Muscle layer of duodenum (tissue), 2 donors: Measurements from ENCODE around the gene EDN2.

Experiments used
- H3K27ac ChIP-seq: one replicate; pipeline ENCODE4 v1.7.0; 2013; ENCODE audit warnings: mild to moderate bottlenecking, low read length
- H3K27me3 ChIP-seq: one replicate; pipeline ENCODE4 v1.7.0; 2013; ENCODE audit warnings: low read depth, mild to moderate bottlenecking, control low read depth, low read length
- H3K36me3 ChIP-seq, 2 donors: one replicate each; pipeline ENCODE4 v1.7.0; 2013; ENCODE audit warnings: low read length in 2 of 2, control low read depth in 1 of 2, mild to moderate bottlenecking in 1 of 2; ENCODE audit not compliant: insufficient read depth in 2 of 2, control insufficient read depth in 1 of 2
- H3K4me1 ChIP-seq, 2 donors: one replicate each; pipeline ENCODE4 v1.7.0; 2013; ENCODE audit warnings: low read length in 2 of 2, mild to moderate bottlenecking in 2 of 2, control low read depth in 1 of 2, moderate library complexity in 1 of 2; ENCODE audit not compliant: insufficient read depth in 2 of 2, control insufficient read depth in 1 of 2
- H3K4me3 ChIP-seq, 2 donors: one replicate each; pipeline ENCODE4 v1.7.0; 2013; ENCODE audit warnings: low read length in 2 of 2, low read depth in 1 of 2, mild to moderate bottlenecking in 1 of 2
- H3K9me3 ChIP-seq, 2 donors: one replicate each; pipeline ENCODE4 v1.7.0; 2013; ENCODE audit warnings: low read length in 2 of 2, control low read depth in 1 of 2, mild to moderate bottlenecking in 1 of 2; ENCODE audit not compliant: control insufficient read depth in 1 of 2
- donor health status: healthy.

The EDN2 gene

GRCh38 chr1:41439234-41439633 lies 45.2 kb downstream of the EDN2 start:
- Histone ChIP-seq H3K4me1 (no peaks in the 10 kb centered on the region), H3K36me3 (no peaks in the 10 kb centered on the region), H3K4me3 (no peak overlapping the region), H3K27me3 (no peaks in the 10 kb centered on the region), H3K9me3 (peaks cover 4% of the 10 kb centered on the region in 2 donors), H3K27ac (no peak overlapping the region)

GRCh38 chr1:41438711-41439110 lies 45.8 kb downstream of the EDN2 start:
- Histone ChIP-seq H3K4me1 (peaks cover 0 to 2% of the 10 kb centered on the region in 2 donors), H3K9me3 (no peaks in the 10 kb centered on the region), H3K4me3 (no peak overlapping the region), H3K36me3 (no peaks in the 10 kb centered on the region), H3K27ac (no peak overlapping the region), H3K27me3 (no peaks in the 10 kb centered on the region)

- H3K4me1 ChIP-seq, result peaks cover 14 to 15% of the 10 kb centered on the region in 2 donors
- no peaks in the 10 kb centered on the region for H3K9me3 ChIP-seq
- no peaks in the 10 kb centered on the region for H3K27me3 ChIP-seq
- H3K36me3 ChIP-seq, result no peaks in the 10 kb centered on the region
- H3K4me3 ChIP-seq, result no peak overlapping the region
- no peak overlapping the region for H3K27ac ChIP-seq
These were observed 47.5 kb downstream of the EDN2 start for GRCh38 chr1:41437011-41437355.

- no peak overlapping the region for H3K27ac ChIP-seq
- no peak overlapping the region for H3K4me3 ChIP-seq
- H3K36me3 ChIP-seq, result no peaks in the 10 kb centered on the region
- peaks cover 14 to 20% of the 10 kb centered on the region in 2 donors for H3K4me1 ChIP-seq
- H3K9me3 ChIP-seq, result no peaks in the 10 kb centered on the region
- H3K27me3 ChIP-seq, result no peaks in the 10 kb centered on the region
These were observed 48.0 kb downstream of the EDN2 start for GRCh38 chr1:41436281-41437010.

- no peak overlapping the region for H3K4me3 ChIP-seq
- H3K27ac ChIP-seq, result no peak overlapping the region
- peaks cover 14 to 27% of the 10 kb centered on the region in 2 donors for H3K4me1 ChIP-seq
- H3K27me3 ChIP-seq, result no peaks in the 10 kb centered on the region
- no peaks in the 10 kb centered on the region for H3K9me3 ChIP-seq
- no peaks in the 10 kb centered on the region for H3K36me3 ChIP-seq
These were observed 48.8 kb downstream of the EDN2 start for GRCh38 chr1:41435570-41436178.

- H3K36me3 ChIP-seq, result no peaks in the 10 kb centered on the region
- H3K27ac ChIP-seq, result no peak overlapping the region
- H3K27me3 ChIP-seq, result no peaks in the 10 kb centered on the region
- H3K4me1 ChIP-seq, result peaks cover 14 to 31% of the 10 kb centered on the region in 2 donors
- no peaks in the 10 kb centered on the region for H3K9me3 ChIP-seq
- no peak overlapping the region for H3K4me3 ChIP-seq
These were observed 49.6 kb downstream of the EDN2 start for GRCh38 chr1:41434748-41435449.

- no peak overlapping the region for H3K27ac ChIP-seq
- no peaks in the 10 kb centered on the region for H3K36me3 ChIP-seq
- no peaks in the 10 kb centered on the region for H3K9me3 ChIP-seq
- H3K4me1 ChIP-seq, result peaks cover 14 to 31% of the 10 kb centered on the region in 2 donors
- no peak overlapping the region for H3K4me3 ChIP-seq
- no peaks in the 10 kb centered on the region for H3K27me3 ChIP-seq
These were observed 50.2 kb downstream of the EDN2 start for GRCh38 chr1:41434306-41434705.

- Histone ChIP-seq H3K27ac (no peak overlapping the region), H3K36me3 (no peaks in the 10 kb centered on the region), H3K9me3 (no peaks in the 10 kb centered on the region), H3K4me1 (peaks cover 14 to 31% of the 10 kb centered on the region in 2 donors), H3K27me3 (no peaks in the 10 kb centered on the region), H3K4me3 (no peak overlapping the region)
These were observed 51.0 kb downstream of the EDN2 start for GRCh38 chr1:41433501-41433900.

- H3K4me1 ChIP-seq, result peaks cover 14 to 31% of the 10 kb centered on the region in 2 donors
- no peaks in the 10 kb centered on the region for H3K27me3 ChIP-seq
- no peak overlapping the region for H3K4me3 ChIP-seq
- no peaks in the 10 kb centered on the region for H3K9me3 ChIP-seq
- H3K27ac ChIP-seq, result no peak overlapping the region
- no peaks in the 10 kb centered on the region for H3K36me3 ChIP-seq
These were observed 51.8 kb downstream of the EDN2 start for GRCh38 chr1:41432481-41433280.

GRCh38 chr1:41431490-41432350 lies 52.8 kb downstream of the EDN2 start:
- H3K4me3 ChIP-seq, result no peak overlapping the region

More at GRCh38 chr1:41431490-41432350, 52.8 kb downstream of the EDN2 start:
- Histone ChIP-seq H3K9me3 (no peaks in the 10 kb centered on the region), H3K27ac (no peak overlapping the region), H3K36me3 (no peaks in the 10 kb centered on the region), H3K27me3 (no peaks in the 10 kb centered on the region), H3K4me1 (peaks cover 14 to 31% of the 10 kb centered on the region in 2 donors)
